Esophagus muscularis mucosa (tissue), 4 donors: Measurements from ENCODE around the gene UBP1.

Experiments used
- EP300 ChIP-seq: sonication (generic); formaldehyde crosslinking; IDR thresholded peaks from one replicate; pipeline ENCODE4 v1.6.1; 2017; ENCODE audit warnings: antibody characterized with exemption
- POLR2A ChIP-seq: fragments of 450-650 bp; IDR thresholded peaks from one replicate; pipeline ENCODE4 v1.6.1; 2017; ENCODE audit warnings: antibody characterized with exemption, moderate library complexity, mild to moderate bottlenecking, low read depth
- TF ChIP-seq, protein P1 (sequence below), 3 experiments: fragments of 200-600 bp in 2 of 3; fragments of 450-650 bp in 1 of 3; sonication (generic) in 2 of 3; IDR thresholded peaks; one replicate each; pipeline ENCODE4 v1.5.1; 2017 to 2019; ENCODE audit warnings: antibody characterized with exemption in 3 of 3, mild to moderate bottlenecking in 2 of 3, moderate library complexity in 1 of 3

DNA sequence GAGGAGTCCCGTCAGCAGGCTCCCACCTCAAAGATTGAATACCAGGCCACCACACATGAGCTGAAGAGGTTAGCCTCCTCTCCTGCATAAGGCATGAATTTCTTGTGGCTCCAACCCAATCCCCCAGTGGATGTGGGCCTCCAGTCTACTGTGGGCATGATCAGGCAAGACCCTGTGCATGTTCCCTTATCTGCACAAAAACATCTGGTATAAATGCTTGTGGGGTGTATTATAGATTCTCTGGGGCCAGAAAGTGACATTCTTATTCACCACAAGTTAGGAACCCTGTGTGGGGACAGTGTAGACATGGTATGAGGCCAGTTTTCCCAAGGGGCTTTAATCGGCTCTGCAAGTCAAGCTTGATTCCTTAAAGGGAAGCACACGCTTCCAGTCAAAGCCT, 18.2 kb upstream of the UBP1 start:
- TF ChIP-seq, protein P1, sequence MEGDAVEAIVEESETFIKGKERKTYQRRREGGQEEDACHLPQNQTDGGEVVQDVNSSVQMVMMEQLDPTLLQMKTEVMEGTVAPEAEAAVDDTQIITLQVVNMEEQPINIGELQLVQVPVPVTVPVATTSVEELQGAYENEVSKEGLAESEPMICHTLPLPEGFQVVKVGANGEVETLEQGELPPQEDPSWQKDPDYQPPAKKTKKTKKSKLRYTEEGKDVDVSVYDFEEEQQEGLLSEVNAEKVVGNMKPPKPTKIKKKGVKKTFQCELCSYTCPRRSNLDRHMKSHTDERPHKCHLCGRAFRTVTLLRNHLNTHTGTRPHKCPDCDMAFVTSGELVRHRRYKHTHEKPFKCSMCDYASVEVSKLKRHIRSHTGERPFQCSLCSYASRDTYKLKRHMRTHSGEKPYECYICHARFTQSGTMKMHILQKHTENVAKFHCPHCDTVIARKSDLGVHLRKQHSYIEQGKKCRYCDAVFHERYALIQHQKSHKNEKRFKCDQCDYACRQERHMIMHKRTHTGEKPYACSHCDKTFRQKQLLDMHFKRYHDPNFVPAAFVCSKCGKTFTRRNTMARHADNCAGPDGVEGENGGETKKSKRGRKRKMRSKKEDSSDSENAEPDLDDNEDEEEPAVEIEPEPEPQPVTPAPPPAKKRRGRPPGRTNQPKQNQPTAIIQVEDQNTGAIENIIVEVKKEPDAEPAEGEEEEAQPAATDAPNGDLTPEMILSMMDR (IDR thresholded peaks at IDR 0.05): no peak
- TF ChIP-seq POLR2A (no peak), EP300 (no peak)
